ENCODE measurements around the gene ADGRD1. TPM values are rescaled to one million over a fixed set of nuclear protein-coding genes. Genes with fewer than 3 reads are reported as not detected.

The ADGRD1 gene
- total RNA-seq, 1 donor from 2014 or later = 0.08 TPM

DNA sequence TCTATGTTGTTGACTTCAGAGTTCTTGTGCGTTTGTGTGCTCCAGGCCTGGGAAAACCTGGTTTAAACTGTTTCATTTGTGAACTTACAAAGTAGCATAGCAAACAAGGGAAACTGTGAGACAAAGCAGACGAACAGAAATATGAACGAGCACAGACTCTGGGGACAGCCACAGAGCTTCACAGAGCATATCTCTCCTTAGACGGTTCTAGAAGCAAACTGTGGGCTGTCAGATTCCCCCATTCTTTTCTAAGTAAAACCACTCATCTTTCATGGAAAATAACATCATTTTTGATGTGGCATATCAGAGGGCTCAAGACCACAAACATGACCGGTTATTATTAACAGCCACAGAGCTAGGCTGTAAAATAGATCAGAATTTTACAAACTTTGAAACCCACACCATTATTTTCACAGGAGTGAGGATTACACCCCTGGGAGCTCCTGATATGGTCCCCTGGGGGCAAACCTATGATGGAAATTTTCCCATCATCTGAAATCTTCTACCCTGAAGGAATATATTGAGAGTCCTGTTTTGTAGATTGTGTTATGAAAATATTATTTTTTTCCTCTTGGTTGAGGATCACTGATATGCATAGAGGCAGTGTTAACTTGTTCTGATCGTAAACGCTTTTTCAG is 102.0 kb downstream of the ADGRD1 start:
- Histone ChIP-seq H3K36me3 (ENCODE audit: control insufficient read depth, insufficient read depth, low read length) (no peaks in the 10 kb centered on the region), H3K27me3 (ENCODE audit: control insufficient read depth, insufficient read depth, low read length) (no peaks in the 10 kb centered on the region), H3K4me3 (ENCODE audit: low read depth, low read length) (no peak overlapping the region)
- no peak for DNase-seq (ENCODE audit: low read depth)
- TF ChIP-seq, protein P1, sequence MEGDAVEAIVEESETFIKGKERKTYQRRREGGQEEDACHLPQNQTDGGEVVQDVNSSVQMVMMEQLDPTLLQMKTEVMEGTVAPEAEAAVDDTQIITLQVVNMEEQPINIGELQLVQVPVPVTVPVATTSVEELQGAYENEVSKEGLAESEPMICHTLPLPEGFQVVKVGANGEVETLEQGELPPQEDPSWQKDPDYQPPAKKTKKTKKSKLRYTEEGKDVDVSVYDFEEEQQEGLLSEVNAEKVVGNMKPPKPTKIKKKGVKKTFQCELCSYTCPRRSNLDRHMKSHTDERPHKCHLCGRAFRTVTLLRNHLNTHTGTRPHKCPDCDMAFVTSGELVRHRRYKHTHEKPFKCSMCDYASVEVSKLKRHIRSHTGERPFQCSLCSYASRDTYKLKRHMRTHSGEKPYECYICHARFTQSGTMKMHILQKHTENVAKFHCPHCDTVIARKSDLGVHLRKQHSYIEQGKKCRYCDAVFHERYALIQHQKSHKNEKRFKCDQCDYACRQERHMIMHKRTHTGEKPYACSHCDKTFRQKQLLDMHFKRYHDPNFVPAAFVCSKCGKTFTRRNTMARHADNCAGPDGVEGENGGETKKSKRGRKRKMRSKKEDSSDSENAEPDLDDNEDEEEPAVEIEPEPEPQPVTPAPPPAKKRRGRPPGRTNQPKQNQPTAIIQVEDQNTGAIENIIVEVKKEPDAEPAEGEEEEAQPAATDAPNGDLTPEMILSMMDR (IDR thresholded peaks at IDR 0.05; ENCODE audit: insufficient read depth, low read length, poor library complexity, severe bottlenecking) = no peak

DNA sequence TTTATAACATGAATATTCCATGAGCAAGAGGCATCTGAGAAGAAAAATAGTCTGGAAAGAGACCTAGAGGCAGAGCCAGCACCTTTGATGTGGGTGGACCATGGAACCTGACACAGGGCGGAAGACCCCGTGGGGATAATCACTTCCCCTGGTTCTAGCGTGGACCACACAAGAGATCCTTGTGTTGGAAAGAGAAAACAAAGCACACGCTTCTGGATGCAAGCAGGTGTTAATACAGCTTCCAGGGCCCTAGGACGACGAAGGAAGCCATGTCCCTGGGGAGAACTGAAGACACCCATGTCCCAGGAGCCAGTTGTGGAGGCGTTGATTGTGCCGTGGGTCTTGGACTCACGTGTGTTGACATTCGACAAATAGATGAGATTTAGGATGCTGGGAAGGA is 102.9 kb downstream of the ADGRD1 start:
- Histone ChIP-seq H3K27me3 (ENCODE audit: control insufficient read depth, insufficient read depth, low read length) (no peaks in the 10 kb centered on the region), H3K4me3 (ENCODE audit: low read depth, low read length) (no peak overlapping the region), H3K36me3 (ENCODE audit: control insufficient read depth, insufficient read depth, low read length) (no peaks in the 10 kb centered on the region)
- no peak for DNase-seq (ENCODE audit: low read depth)
- TF ChIP-seq, protein P1 (IDR thresholded peaks at IDR 0.05; ENCODE audit: insufficient read depth, low read length, poor library complexity, severe bottlenecking) = no peak

DNA sequence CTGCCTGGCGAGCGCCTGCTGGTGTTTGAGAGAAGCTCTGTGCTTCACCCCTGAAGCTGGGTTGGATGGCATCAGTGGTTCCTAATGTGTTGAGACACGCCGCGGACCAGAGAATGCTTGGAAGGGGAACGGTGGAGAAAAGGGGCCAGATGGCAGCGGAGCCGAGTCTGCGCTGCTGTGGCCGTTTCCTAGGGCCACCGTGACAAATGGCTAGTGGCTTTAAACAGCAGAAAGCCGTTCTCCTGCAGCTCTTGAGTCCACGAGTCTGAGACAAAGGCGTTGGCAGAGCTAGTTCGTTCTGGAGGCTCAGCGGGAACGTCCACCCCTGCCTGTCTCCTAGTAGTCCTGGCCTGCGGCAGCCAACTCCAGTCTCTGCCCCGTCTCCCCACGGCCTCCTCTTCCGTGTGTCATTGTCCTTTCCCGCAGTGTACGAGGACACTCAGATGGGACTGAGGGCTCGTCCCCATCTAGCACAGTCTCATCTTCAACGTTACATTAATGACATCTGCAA is 103.6 kb downstream of the ADGRD1 start:
- Histone ChIP-seq H3K27me3 (ENCODE audit: control insufficient read depth, insufficient read depth, low read length) (no peaks in the 10 kb centered on the region), H3K36me3 (ENCODE audit: control insufficient read depth, insufficient read depth, low read length) (no peaks in the 10 kb centered on the region), H3K4me3 (ENCODE audit: low read depth, low read length) (no peak overlapping the region)
- DNase-seq (ENCODE audit: low read depth) = no peak
- TF ChIP-seq, protein P1 (IDR thresholded peaks at IDR 0.05; ENCODE audit: insufficient read depth, low read length, poor library complexity, severe bottlenecking) = no peak

DNA sequence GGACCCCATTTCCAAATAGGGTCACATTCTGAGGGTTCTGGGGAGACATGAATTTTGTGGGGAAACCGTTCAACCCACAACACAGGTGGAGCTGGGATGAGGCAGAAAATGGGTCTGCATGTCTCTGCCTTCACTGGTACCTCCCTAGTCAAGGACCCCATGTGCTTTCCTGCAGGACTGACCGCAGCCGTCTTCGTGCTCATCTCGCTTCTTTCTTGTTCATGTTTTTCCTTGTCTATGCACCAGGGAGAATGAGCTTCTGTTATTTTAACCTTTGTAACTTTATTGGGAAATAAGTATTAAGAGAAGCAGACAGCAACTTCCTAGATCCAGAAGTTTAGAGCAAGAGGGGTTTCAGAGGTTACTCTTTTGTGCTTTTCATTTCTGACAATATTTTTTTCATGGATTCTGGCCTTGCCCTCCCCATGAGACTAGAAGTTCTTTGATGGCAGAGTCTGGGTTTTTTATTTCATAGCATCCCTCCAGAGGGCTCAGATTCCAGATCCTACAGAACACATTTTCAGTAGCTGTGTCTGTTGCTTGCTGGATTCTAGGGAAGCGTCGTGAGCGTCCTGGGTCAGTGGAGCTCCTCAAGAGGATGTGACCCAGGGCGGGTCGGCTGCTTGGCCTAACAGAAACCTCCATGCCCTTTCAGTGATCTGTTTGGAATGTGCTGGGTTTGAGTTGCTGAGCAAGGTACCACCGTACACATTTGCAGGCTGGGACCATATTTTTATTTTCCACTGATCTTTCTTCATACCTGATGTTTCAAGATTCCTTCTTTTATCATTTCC is 104.2 kb downstream of the ADGRD1 start:
- TF ChIP-seq, protein P1 (IDR thresholded peaks at IDR 0.05; ENCODE audit: insufficient read depth, low read length, poor library complexity, severe bottlenecking) = no peak
- DNase-seq (ENCODE audit: low read depth) = no peak
- no peaks in the 10 kb centered on the region for H3K27me3 ChIP-seq (ENCODE audit: control insufficient read depth, insufficient read depth, low read length)

DNA sequence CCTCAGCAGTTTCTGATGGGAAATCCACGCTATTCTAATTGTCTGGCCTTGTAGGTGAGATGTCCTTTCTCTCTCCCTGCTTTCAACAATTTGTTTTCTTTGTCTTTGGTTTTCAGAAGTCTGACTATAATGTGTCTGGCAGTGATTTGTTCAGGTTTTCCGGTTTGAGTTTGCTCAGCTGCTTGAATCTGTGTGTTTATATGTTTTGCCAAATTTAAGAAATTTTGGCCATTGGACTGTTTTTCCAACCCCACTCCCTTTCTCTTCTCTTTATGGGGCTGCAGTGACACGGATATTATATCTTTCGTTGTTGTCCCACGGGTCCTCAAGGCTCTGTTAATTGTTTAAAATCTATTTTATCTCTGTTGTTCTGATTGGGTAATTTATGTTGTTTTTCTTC is 105.0 kb downstream of the ADGRD1 start:
- TF ChIP-seq, protein P1 (IDR thresholded peaks at IDR 0.05; ENCODE audit: insufficient read depth, low read length, poor library complexity, severe bottlenecking) = no peak
- Histone ChIP-seq H3K27me3 (ENCODE audit: control insufficient read depth, insufficient read depth, low read length) (no peaks in the 10 kb centered on the region), H3K36me3 (ENCODE audit: control insufficient read depth, insufficient read depth, low read length) (no peaks in the 10 kb centered on the region), H3K4me3 (ENCODE audit: low read depth, low read length) (no peak overlapping the region)
- DNase-seq (ENCODE audit: low read depth) = no peak

More for the DNA sequence above, 104.2 kb downstream of the ADGRD1 start:
- Histone ChIP-seq H3K4me3 (ENCODE audit: low read depth, low read length) (no peak overlapping the region), H3K36me3 (ENCODE audit: control insufficient read depth, insufficient read depth, low read length) (no peaks in the 10 kb centered on the region)

All from kidney epithelial cell (primary cell).